OCI-LY7 (cell line): ENCODE data around the gene MAP2K5. TPM values are rescaled to one million over a fixed set of nuclear protein-coding genes. Genes with fewer than 3 reads are reported as not detected.
A peak's percentile ranks its signal among the peaks of the same experiment; 100 is the strongest.

Source experiments
- BruUV-seq: library from RNA; stranded (reverse); fragments of 400-500 nt; replicated peaks from 2 replicates; lab custom pipeline; 2021; lab: Mats Ljungman, UMichigan
- CTCF ChIA-PET: fragments of 300-600 bp; sonication (Branson Sonifier 250); formaldehyde crosslinking; loops from one replicate; lab custom pipeline; 2022; ENCODE audit warnings: antibody characterized with exemption; ENCODE audit not compliant: unreplicated experiment; lab: Charles Lee
- POLR2A ChIA-PET: fragments of 300-600 bp; sonication (Branson Sonifier 250); formaldehyde crosslinking; loops from one replicate; lab custom pipeline; 2022; ENCODE audit warnings: antibody characterized with exemption; lab: Charles Lee
- DNase-seq: peaks from one replicate; pipeline ENCODE4 v3.0.0-alpha.2; 2015; ENCODE audit warnings: low spot score
- H2AFZ ChIP-seq: fragments of 200-600 bp; sonication (generic), shearing (Covaris generic); 2 replicates; pipeline ENCODE4 v1.6.1; 2014; ENCODE audit warnings: mild to moderate bottlenecking, antibody characterized with exemption, low read length, moderate library complexity
- H3K27ac ChIP-seq: fragments of 200-600 bp; sonication (generic); 2 replicates; pipeline ENCODE4 v1.5.1; 2014; ENCODE audit warnings: mixed run types, low read depth, mild to moderate bottlenecking, moderate library complexity, low read length, inconsistent platforms; ENCODE audit not compliant: poor library complexity, severe bottlenecking
- H3K36me3 ChIP-seq: fragments of 200-600 bp; sonication (generic); 2 replicates; pipeline ENCODE4 v1.6.1; 2014; ENCODE audit warnings: mild to moderate bottlenecking, antibody characterized with exemption, low read length, moderate library complexity, mixed read lengths; ENCODE audit not compliant: insufficient read depth
- H3K4me1 ChIP-seq: fragments of 200-600 bp; sonication (generic); 2 replicates; pipeline ENCODE4 v1.5.1; 2014; ENCODE audit warnings: mild to moderate bottlenecking, low read length; ENCODE audit not compliant: insufficient read depth, poor library complexity, severe bottlenecking
- H3K4me2 ChIP-seq: fragments of 200-600 bp; sonication (generic); 2 replicates; pipeline ENCODE4 v1.6.1; 2014; ENCODE audit warnings: mild to moderate bottlenecking, low read length
- H3K4me3 ChIP-seq: fragments of 200-600 bp; sonication (generic); 2 replicates; pipeline ENCODE4 v1.5.1; 2014; ENCODE audit warnings: mild to moderate bottlenecking, low read depth, low read length; ENCODE audit not compliant: poor library complexity, severe bottlenecking
- H3K79me2 ChIP-seq: fragments of 200-600 bp; sonication (generic); 2 replicates; pipeline ENCODE4 v1.6.1; 2016; ENCODE audit warnings: low read depth, mild to moderate bottlenecking, low read length, moderate library complexity, mixed read lengths; ENCODE audit not compliant: insufficient read depth
- H3K9me2 ChIP-seq: fragments of 200-600 bp; sonication (generic); 2 replicates; pipeline ENCODE4 v1.6.1; 2016; ENCODE audit warnings: mild to moderate bottlenecking, low read length, mixed read lengths; ENCODE audit not compliant: insufficient read depth
- H3K9me3 ChIP-seq: fragments of 200-600 bp; sonication (generic); 2 replicates; pipeline ENCODE4 v1.6.1; 2014; ENCODE audit warnings: mild to moderate bottlenecking, mixed run types, low read length, mixed read lengths
- H4K20me1 ChIP-seq: fragments of 200-600 bp; sonication (generic); 2 replicates; pipeline ENCODE4 v1.6.1; 2014; ENCODE audit warnings: mild to moderate bottlenecking, antibody characterized with exemption, low read length, moderate library complexity, mixed read lengths; ENCODE audit not compliant: insufficient read depth
- CTCF ChIP-seq: fragments of 200-600 bp; sonication (generic); conservative IDR thresholded peaks from 2 replicates; pipeline ENCODE4 v1.5.1; 2014; ENCODE audit warnings: mild to moderate bottlenecking, antibody characterized with exemption, low read length, moderate library complexity, mixed read lengths
- EZH2phosphoT487 ChIP-seq: fragments of 200-600 bp; sonication (generic); IDR thresholded peaks from 2 replicates; pipeline ENCODE4 v1.6.1; 2018; ENCODE audit warnings: low read depth, borderline replicate concordance, mild to moderate bottlenecking, mixed run types, antibody characterized with exemption, low read length, moderate library complexity, mixed read lengths
- intact Hi-C: fragments of 100-400 bp; cut with micrococcal nuclease; formaldehyde crosslinking; loops from one replicate; pipeline ENCODE4 v1.10.0; 2022; ENCODE audit not compliant: unreplicated experiment
- total RNA-seq, 2 experiments: library from RNA; depleted of rRNA in 1 of 2; stranded (reverse); fragments of >200 nt in 1 of 2; shearing (Covaris generic) in 1 of 2; gene quantifications; 2 replicates each; pipeline ENCODE4 v1.2.3, GENCODE V29; 2014 to 2022

MAP2K5 gene
- total RNA-seq, 2 experiments from 2014 or later, result 10.2 to 35.0 TPM

- H3K9me2 ChIP-seq, result no peaks in the 10 kb centered on the region
- ChIA-PET POLR2A (interaction anchor here (1.0 to 1.5 kb wide), 3 partner anchors 9 to 55 kb away, joined by 3 to 8 read pairs (median 4); partner anchors contain the start of gene RNU6-1), CTCF (no interaction called here)
- no peaks in the 10 kb centered on the region for H3K79me2 ChIP-seq
- intact Hi-C loops, result loop anchor here (10.0 kb wide), 1 partner anchor 268 kb away; the partner anchor contains the start of gene PIAS1
- H3K4me2 ChIP-seq, result peak overlapping the region; percentile 67
- H3K4me3 ChIP-seq, result no peak overlapping the region
- TF ChIP-seq EZH2phosphoT487 (no peak), CTCF (no peak)
- no peaks in the 10 kb centered on the region for H4K20me1 ChIP-seq
- H3K4me1 ChIP-seq, result peaks cover 78% of the 10 kb centered on the region
- no peaks in the 10 kb centered on the region for H3K36me3 ChIP-seq
- no TSS peak for BruUV-seq
- peak overlapping the region; percentile 96 for H3K27ac ChIP-seq
- DNase-seq, result no peak
- no peaks in the 10 kb centered on the region for H3K9me3 ChIP-seq
- H2AFZ ChIP-seq, result no peak overlapping the region
These were observed 244.1 kb downstream of the MAP2K5 start for GRCh38 chr15:67786646-67787045.

- Histone ChIP-seq H3K79me2 (no peaks in the 10 kb centered on the region), H3K4me2 (no peak overlapping the region), H4K20me1 (no peaks in the 10 kb centered on the region), H3K4me1 (peaks cover 61% of the 10 kb centered on the region), H3K4me3 (no peak overlapping the region), H3K36me3 (no peaks in the 10 kb centered on the region), H2AFZ (no peak overlapping the region), H3K9me3 (no peaks in the 10 kb centered on the region), H3K27ac (no peak overlapping the region), H3K9me2 (no peaks in the 10 kb centered on the region)
- CTCF ChIA-PET, result no interaction called here
- no peak for TF ChIP-seq EZH2phosphoT487
- no peak for TF ChIP-seq CTCF
- DNase-seq, result no peak
- no TSS peak for BruUV-seq
- intact Hi-C loops, result loop anchor here (10.0 kb wide), 1 partner anchor 266 kb away; the partner anchor contains the start of gene PIAS1
- POLR2A ChIA-PET, result interaction anchor here (0.5 to 0.7 kb wide), 4 partner anchors 10 to 27 kb away, joined by 3 read pairs; no protein-coding TSS in a partner anchor
These were observed 246.5 kb downstream of the MAP2K5 start for GRCh38 chr15:67788986-67789385.

- no peak for DNase-seq
- BruUV-seq, result no TSS peak
- Histone ChIP-seq H3K79me2 (no peaks in the 10 kb centered on the region), H3K36me3 (peaks cover 11% of the 10 kb centered on the region), H3K9me2 (no peaks in the 10 kb centered on the region), H3K4me3 (no peak overlapping the region), H3K4me1 (peaks cover 48% of the 10 kb centered on the region), H3K4me2 (no peak overlapping the region), H3K9me3 (peaks cover 14% of the 10 kb centered on the region), H4K20me1 (no peaks in the 10 kb centered on the region), H3K27ac (no peak overlapping the region), H2AFZ (no peak overlapping the region)
- POLR2A ChIA-PET, result no interaction called here
- intact Hi-C loops, result no loop called here
- no peak for TF ChIP-seq CTCF
- CTCF ChIA-PET, result no interaction called here
These were observed 248.3 kb downstream of the MAP2K5 start for GRCh38 chr15:67790610-67791319.
